Endothelial cell of umbilical vein (primary cell): ENCODE measurements around the gene BET1L. TPM values are rescaled to one million over a fixed set of nuclear protein-coding genes. Genes with fewer than 3 reads are reported as not detected.

Experiments
- BruUV-seq: library from RNA; stranded (reverse); fragments of 400-500 nt; replicated peaks from 2 replicates; lab custom pipeline; 2021; lab: Mats Ljungman, UMichigan
- CTCF ChIA-PET: fragments of 300-600, 350-600 bp; sonication (Branson Sonifier 250); formaldehyde crosslinking; loops from one replicate; lab custom pipeline; 2021; ENCODE audit warnings: antibody characterized with exemption, inconsistent platforms; lab: Charles Lee
- POLR2A ChIA-PET: fragments of 300-600, 350-600 bp; sonication (Branson Sonifier 250); formaldehyde crosslinking; loops from one replicate; lab custom pipeline; 2021; ENCODE audit warnings: antibody characterized with exemption, inconsistent platforms; lab: Charles Lee
- DNase-seq: peaks from one replicate; pipeline ENCODE4 v3.0.0-alpha.2; 2011; ENCODE audit warnings: low read depth, low spot score
- FAIRE-seq: peaks from 2 replicates; lab custom pipeline; 2011; peaks lifted over from hg19 to GRCh38; lab: Jason Lieb, UNC
- H2AFZ ChIP-seq: 2 replicates; pipeline ENCODE4 v1.6.0; 2012; ENCODE audit warnings: low read depth, low read length, control low read depth, inconsistent platforms
- H3K27ac ChIP-seq: 2 replicates; pipeline ENCODE4 v1.5.1; 2011; ENCODE audit warnings: low read depth, mild to moderate bottlenecking, control low read depth, low read length, moderate library complexity; ENCODE audit not compliant: insufficient read depth
- H3K27me3 ChIP-seq, 2 experiments: 2 replicates each; pipeline versions ENCODE4 v1.6.0 to v1.6.1; 2011; ENCODE audit warnings: low read length in 2 of 2, mixed read lengths in 1 of 2; ENCODE audit not compliant: control insufficient read depth in 2 of 2, insufficient read depth in 2 of 2
- H3K36me3 ChIP-seq, 2 experiments: 2 replicates in 1 of 2; 3 replicates in 1 of 2; pipeline ENCODE4 v1.5.1; 2011; ENCODE audit warnings: low read length in 2 of 2, mild to moderate bottlenecking in 1 of 2, moderate library complexity in 1 of 2; ENCODE audit not compliant: control insufficient read depth in 2 of 2, insufficient read depth in 2 of 2; ENCODE audit errors: extremely low read depth in 1 of 2
- H3K4me1 ChIP-seq: 3 replicates; pipeline ENCODE4 v1.5.1; 2011; ENCODE audit warnings: mild to moderate bottlenecking, low read length; ENCODE audit not compliant: control insufficient read depth, insufficient read depth; ENCODE audit errors: extremely low read depth
- H3K4me2 ChIP-seq: 2 replicates; pipeline ENCODE4 v1.6.1; 2011; ENCODE audit warnings: low read length, control low read depth, mixed read lengths; ENCODE audit not compliant: insufficient read depth
- H3K4me3 ChIP-seq, 3 experiments: fragments of 200-600 bp in 1 of 3; sonication (generic), shearing (Covaris generic) in 1 of 3; replicated peaks in 1 of 3; 2 replicates each; pipeline ENCODE4 v1.5.1; 2011 to 2016; ENCODE audit warnings: control low read depth in 3 of 3, low read length in 3 of 3, mild to moderate bottlenecking in 2 of 3, inconsistent platforms in 1 of 3, low read depth in 1 of 3, moderate library complexity in 1 of 3; ENCODE audit not compliant: insufficient read depth in 1 of 3
- H3K79me2 ChIP-seq: 2 replicates; pipeline ENCODE4 v1.6.0; 2012; ENCODE audit warnings: low read length, inconsistent platforms; ENCODE audit not compliant: control insufficient read depth, insufficient read depth
- H3K9ac ChIP-seq: replicated peaks from 2 replicates; pipeline ENCODE3; 2011; ENCODE audit warnings: low read length, control low read depth; ENCODE audit not compliant: insufficient read depth; ENCODE audit errors: extremely low read depth
- H3K9me1 ChIP-seq: replicated peaks from 3 replicates; pipeline ENCODE4 v1.6.0; 2011; ENCODE audit warnings: mild to moderate bottlenecking, low read length; ENCODE audit not compliant: control insufficient read depth, insufficient read depth; ENCODE audit errors: extremely low read depth
- H3K9me3 ChIP-seq: replicated peaks from 2 replicates; pipeline ENCODE4 v1.5.1; 2012; ENCODE audit warnings: low read length, inconsistent platforms; ENCODE audit not compliant: control insufficient read depth, insufficient read depth
- H4K20me1 ChIP-seq: replicated peaks from 2 replicates; pipeline ENCODE3; 2011; ENCODE audit warnings: mild to moderate bottlenecking, low read length; ENCODE audit not compliant: control insufficient read depth, insufficient read depth; ENCODE audit errors: extremely low read depth
- EZH2 ChIP-seq: IDR thresholded peaks from 2 replicates; pipeline ENCODE4 v1.6.1; 2012; ENCODE audit warnings: borderline replicate concordance, low read depth, mild to moderate bottlenecking, moderate library complexity, low read length, inconsistent platforms; ENCODE audit not compliant: severe bottlenecking
- GATA2 ChIP-seq: IDR thresholded peaks from 2 replicates; pipeline ENCODE4 v1.7.0; 2011; ENCODE audit warnings: low read depth, mild to moderate bottlenecking, moderate library complexity, mixed read lengths, low read length; ENCODE audit not compliant: insufficient read length, insufficient read depth
- MYC ChIP-seq: IDR thresholded peaks from one replicate; pipeline ENCODE4 v1.6.1; 2011; ENCODE audit warnings: mild to moderate bottlenecking, low read depth, low read length
- POLR2A ChIP-seq: IDR thresholded peaks from 2 replicates; pipeline ENCODE4 v1.6.1; 2012; ENCODE audit warnings: low read depth, mild to moderate bottlenecking, control low read depth, low read length
- POLR2AphosphoS5 ChIP-seq: IDR thresholded peaks from 2 replicates; pipeline ENCODE4 v1.6.1; 2012; ENCODE audit warnings: low read depth, mild to moderate bottlenecking, control low read depth, low read length, moderate library complexity; ENCODE audit not compliant: insufficient read depth
- dilution Hi-C: fragments of 300-500 bp; cut with MboI; formaldehyde crosslinking; loops from one replicate; pipeline ENCODE4 v1.15.0; 2019; ENCODE audit warnings: low sequenced_read_pairs; ENCODE audit not compliant: extremely low pct_ligation_motif_present
- intact Hi-C: fragments of 100-400 bp; cut with micrococcal nuclease; formaldehyde crosslinking; loops from one replicate; pipeline ENCODE4 v1.10.0; 2022
- polyA plus RNA-seq, 4 experiments: library from polyadenylated mRNA; depleted of rRNA in 3 of 4; stranded (reverse) in 3 of 4; unstranded in 1 of 4; fragments of >200 nt; gene quantifications; 2 replicates each; pipeline versions ENCODE4 v1.2.1 to v1.2.3, GENCODE V29; 2011 to 2012; ENCODE audit warnings: missing spikeins in 1 of 4
- total RNA-seq: library from RNA; stranded (reverse); gene quantifications from 2 replicates; pipeline ENCODE4 v1.2.3, GENCODE V29; 2021
- TF ChIP-seq, protein P1 (sequence below), 2 donors: IDR thresholded peaks; 1 replicate in 1 of 2; 2 replicates in 1 of 2; pipeline ENCODE4 v1.5.1; 2011; ENCODE audit warnings: low read length in 2 of 2, mild to moderate bottlenecking in 2 of 2, moderate library complexity in 2 of 2, control low read depth in 1 of 2, inconsistent platforms in 1 of 2, low read depth in 1 of 2; ENCODE audit not compliant: insufficient read depth in 1 of 2; ENCODE audit errors: extremely low read depth in 1 of 2
- TF ChIP-seq, protein P2 (sequence below): IDR thresholded peaks from 2 replicates; pipeline ENCODE4 v1.6.1; 2011; ENCODE audit not compliant: insufficient read depth, insufficient read length

BET1L gene
- total and polyA plus RNA-seq, 2 donors (not counting 3 experiments of a cell fraction or from before 2014, with no cell fraction given), result 31.0 to 80.0 TPM

DNA sequence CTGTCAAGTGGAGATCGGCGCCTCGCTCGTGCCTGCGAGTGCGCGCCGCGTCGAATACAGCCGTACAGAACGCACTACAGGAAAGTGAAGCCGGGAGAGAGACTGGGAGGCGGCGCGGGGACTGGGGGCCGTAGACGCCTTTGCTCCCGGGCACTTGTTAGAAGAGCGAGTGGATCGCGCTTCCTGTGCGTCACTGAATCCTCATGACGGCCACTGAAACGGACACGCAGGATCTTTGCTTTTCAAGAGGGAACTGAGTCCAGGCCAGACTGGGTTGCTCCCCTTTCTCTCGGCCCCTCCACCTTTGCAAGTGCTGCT is 623 bp upstream of the BET1L start:
- Histone ChIP-seq H3K27ac (peak overlapping the region; percentile 96), H4K20me1 (no peaks in the 10 kb centered on the region), H3K36me3 (peaks cover 12 to 45% of the 10 kb centered on the region in 2 experiments)

DNA sequence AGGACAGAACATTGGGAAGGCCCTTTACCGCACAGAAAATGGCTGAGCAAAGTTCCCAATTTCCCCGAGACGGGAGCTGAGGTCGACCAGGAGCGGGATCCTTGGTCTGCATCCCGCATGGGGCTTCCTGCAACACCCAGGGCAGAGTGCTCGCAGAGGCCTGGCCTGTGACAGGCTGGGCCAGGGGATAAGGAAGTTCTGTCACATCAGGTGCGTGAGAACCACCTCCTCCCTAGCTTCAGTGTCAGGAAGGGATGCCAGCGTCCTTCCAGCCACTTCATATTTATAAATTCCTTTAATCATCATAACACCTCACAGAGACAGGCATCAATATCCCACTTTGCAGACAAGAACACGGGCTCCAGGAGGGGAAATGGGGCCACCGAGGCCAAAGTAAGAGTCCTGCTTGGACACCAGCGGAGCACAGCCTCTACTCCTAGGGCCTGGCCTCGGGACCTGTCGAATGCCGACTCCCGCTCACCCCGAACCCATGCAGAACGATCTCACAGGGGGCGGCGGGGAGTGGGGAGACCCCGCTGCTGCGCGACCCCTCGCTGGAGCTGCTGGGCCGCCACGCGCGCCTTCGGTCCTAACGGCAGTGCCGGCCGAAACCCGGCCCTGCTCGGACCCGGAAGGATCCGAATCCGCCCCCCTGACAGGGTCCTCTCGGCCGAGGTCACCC is 532 bp downstream of the BET1L start:
- no peaks in the 10 kb centered on the region for H4K20me1 ChIP-seq
- POLR2A ChIA-PET, result interaction anchor here (0.8 to 1.0 kb wide), 5 partner anchors 9 to 300 kb away, joined by 3 to 6 read pairs (median 4); partner anchors contain the start of genes PSMD13 and RNH1
- dilution Hi-C loops, result no loop called here

More for the DNA sequence above, 623 bp upstream of the BET1L start:
- peak overlapping the region; percentile 86 for H3K4me2 ChIP-seq
- TF ChIP-seq POLR2AphosphoS5 (peak; percentile 13), MYC (no peak), POLR2A (peak; percentile 34)
- dilution Hi-C loops, result no loop called here
- ChIA-PET POLR2A (interaction anchor here (0.6 to 1.0 kb wide), 8 partner anchors 8 to 299 kb away, joined by 3 to 6 read pairs (median 4); partner anchors contain the start of genes PSMD13 and RNH1), CTCF (interaction anchor here (0.6 to 1.6 kb wide), 9 partner anchors 11 to 241 kb away, joined by 3 to 9 read pairs (median 4); partner anchors contain the start of gene PSMD13)
- H3K9me3 ChIP-seq, result no peaks in the 10 kb centered on the region
- peaks cover 50% of the 10 kb centered on the region for H3K79me2 ChIP-seq
- no peak for FAIRE-seq
- peak overlapping the region; percentile 96 for H3K9ac ChIP-seq
- H2AFZ ChIP-seq, result peak overlapping the region; percentile 24
- H3K9me1 ChIP-seq, result no peaks in the 10 kb centered on the region
- H3K4me3 ChIP-seq, result peak overlapping the region; percentile 43 to 92 (median 74)
- DNase-seq, result no peak
- intact Hi-C loops, result loop anchor here (1.0 to 5.0 kb wide), 5 partner anchors 28 to 298 kb away; partner anchors contain the start of genes IFITM2, PSMD13 and SIRT3
- H3K4me1 ChIP-seq, result peaks cover 23% of the 10 kb centered on the region
- BruUV-seq, result no TSS peak
- no peaks in the 10 kb centered on the region for H3K27me3 ChIP-seq

More for the DNA sequence above, 532 bp downstream of the BET1L start:
- peak overlapping the region; percentile 68 to 92 (median 74) for H3K4me3 ChIP-seq
- BruUV-seq, result TSS peak; percentile 11
- H3K4me1 ChIP-seq, result peaks cover 23% of the 10 kb centered on the region
- TF ChIP-seq, protein P1, sequence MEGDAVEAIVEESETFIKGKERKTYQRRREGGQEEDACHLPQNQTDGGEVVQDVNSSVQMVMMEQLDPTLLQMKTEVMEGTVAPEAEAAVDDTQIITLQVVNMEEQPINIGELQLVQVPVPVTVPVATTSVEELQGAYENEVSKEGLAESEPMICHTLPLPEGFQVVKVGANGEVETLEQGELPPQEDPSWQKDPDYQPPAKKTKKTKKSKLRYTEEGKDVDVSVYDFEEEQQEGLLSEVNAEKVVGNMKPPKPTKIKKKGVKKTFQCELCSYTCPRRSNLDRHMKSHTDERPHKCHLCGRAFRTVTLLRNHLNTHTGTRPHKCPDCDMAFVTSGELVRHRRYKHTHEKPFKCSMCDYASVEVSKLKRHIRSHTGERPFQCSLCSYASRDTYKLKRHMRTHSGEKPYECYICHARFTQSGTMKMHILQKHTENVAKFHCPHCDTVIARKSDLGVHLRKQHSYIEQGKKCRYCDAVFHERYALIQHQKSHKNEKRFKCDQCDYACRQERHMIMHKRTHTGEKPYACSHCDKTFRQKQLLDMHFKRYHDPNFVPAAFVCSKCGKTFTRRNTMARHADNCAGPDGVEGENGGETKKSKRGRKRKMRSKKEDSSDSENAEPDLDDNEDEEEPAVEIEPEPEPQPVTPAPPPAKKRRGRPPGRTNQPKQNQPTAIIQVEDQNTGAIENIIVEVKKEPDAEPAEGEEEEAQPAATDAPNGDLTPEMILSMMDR (IDR thresholded peaks at IDR 0.05; ENCODE audit: extremely low read depth in 1 of 2, insufficient read depth in 1 of 2, low read depth in 1 of 2, low read length in 2 of 2), result no peak
- TF ChIP-seq POLR2A (no peak), EZH2 (no peak), GATA2 (no peak), POLR2AphosphoS5 (no peak)
- TF ChIP-seq, protein P2, sequence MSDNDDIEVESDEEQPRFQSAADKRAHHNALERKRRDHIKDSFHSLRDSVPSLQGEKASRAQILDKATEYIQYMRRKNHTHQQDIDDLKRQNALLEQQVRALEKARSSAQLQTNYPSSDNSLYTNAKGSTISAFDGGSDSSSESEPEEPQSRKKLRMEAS, result no peak
- H2AFZ ChIP-seq, result peak overlapping the region; percentile 15
- peak overlapping the region; percentile 96 for H3K9ac ChIP-seq
- H3K9me1 ChIP-seq, result no peaks in the 10 kb centered on the region
- H3K27ac ChIP-seq, result peak overlapping the region; percentile 96
- intact Hi-C loops, result loop anchor here (1.0 to 5.0 kb wide), 5 partner anchors 30 to 300 kb away; partner anchors contain the start of genes IFITM2, PSMD13 and SIRT3
- H3K9me3 ChIP-seq, result no peaks in the 10 kb centered on the region
- no peaks in the 10 kb centered on the region for H3K27me3 ChIP-seq
- H3K79me2 ChIP-seq, result peaks cover 50% of the 10 kb centered on the region
- H3K36me3 ChIP-seq, result peaks cover 7 to 34% of the 10 kb centered on the region in 2 experiments
- DNase-seq (peak; percentile 37), FAIRE-seq (peak; percentile 55)
- peak overlapping the region; percentile 63 for H3K4me2 ChIP-seq
- CTCF ChIA-PET, result interaction anchor here (0.8 to 1.6 kb wide), 5 partner anchors 9 to 242 kb away, joined by 3 to 9 read pairs (median 6); partner anchors contain the start of gene PSMD13
